GM19025 (cell line): ENCODE results near the gene LMO4.

ENCODE experiments used
- ATAC-seq: cut with Tn5 transposase; IDR thresholded peaks from one replicate; pipeline ENCODE4 v1.9.1; 2021; ENCODE audit warnings: mild to moderate bottlenecking, low read depth, moderate library complexity; ENCODE audit not compliant: unreplicated experiment

The LMO4 gene

GRCh38 chr1:87327376-87328271, 1.1 kb upstream of the LMO4 start:
- ATAC-seq, result no peak

- no peak for ATAC-seq
These were observed 408 bp downstream of the LMO4 start for GRCh38 chr1:87329051-87329525.

- no peak for ATAC-seq
These were observed 911 bp downstream of the LMO4 start for GRCh38 chr1:87329526-87330056.

- ATAC-seq, result no peak
These were observed 1.6 kb downstream of the LMO4 start for GRCh38 chr1:87330057-87330884.

- ATAC-seq, result no peak
These were observed 2.2 kb downstream of the LMO4 start for GRCh38 chr1:87330885-87331364.

GRCh38 chr1:87331365-87332241, 2.9 kb downstream of the LMO4 start:
- ATAC-seq, result no peak

GRCh38 chr1:87333692-87334347, 5.1 kb downstream of the LMO4 start:
- ATAC-seq, result no peak

GRCh38 chr1:87334351-87335174, 5.9 kb downstream of the LMO4 start:
- ATAC-seq, result peak; percentile 1

- ATAC-seq, result peak; percentile 56
These were observed 6.7 kb downstream of the LMO4 start for GRCh38 chr1:87335175-87335884.

GRCh38 chr1:87336623-87337067, 8.0 kb downstream of the LMO4 start:
- no peak for ATAC-seq

- ATAC-seq, result no peak
These were observed 8.9 kb downstream of the LMO4 start for GRCh38 chr1:87337606-87338005.

GRCh38 chr1:87338566-87338965, 9.9 kb downstream of the LMO4 start:
- no peak for ATAC-seq

- no peak for ATAC-seq
These were observed 15.6 kb downstream of the LMO4 start for GRCh38 chr1:87344231-87344630.

GRCh38 chr1:87346130-87346814, 17.6 kb downstream of the LMO4 start:
- ATAC-seq, result no peak

GRCh38 chr1:87348341-87349019, 19.8 kb downstream of the LMO4 start:
- ATAC-seq, result no peak

GRCh38 chr1:87349036-87349435, 20.4 kb downstream of the LMO4 start:
- no peak for ATAC-seq

- no peak for ATAC-seq
These were observed 27.2 kb downstream of the LMO4 start for GRCh38 chr1:87355894-87356293.
